HG02885 (cell line): ENCODE results near the gene KDM4E.
"Not testable (repeated sequence)": the region's sequence is repeated elsewhere in the genome, so short reads cannot be mapped to it uniquely, and the experiment has no call there.

Source experiments
- ATAC-seq: cut with Tn5 transposase; IDR thresholded peaks from one replicate; pipeline ENCODE4 v1.9.1; 2021; ENCODE audit warnings: mild to moderate bottlenecking; ENCODE audit not compliant: unreplicated experiment, poor library complexity

KDM4E gene

DNA sequence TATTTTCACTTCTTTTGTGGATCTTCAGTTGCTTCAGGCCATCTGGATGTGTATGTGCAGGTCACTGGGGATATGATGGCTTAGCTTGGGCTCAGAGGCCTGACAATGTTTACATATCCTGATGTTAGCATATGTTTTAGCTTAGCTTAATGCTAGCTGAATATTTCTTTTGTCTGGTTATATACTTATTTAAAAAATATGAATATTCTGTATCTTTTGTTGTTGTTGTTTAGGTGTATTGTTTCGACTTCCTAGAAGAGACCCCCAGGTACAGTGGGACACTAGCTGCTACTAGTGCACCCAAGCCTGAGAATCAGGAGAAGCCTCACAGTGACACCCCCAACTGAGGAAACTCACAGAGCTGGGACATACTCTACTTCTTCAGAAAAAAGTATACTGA lies at the start of gene KDM4E:
KDM4E (plus strand) TSS at position 301 of the 400 bp plus-strand sequence. CDS start 300 bp downstream, outside the sequence.
- ATAC-seq: no peak

DNA sequence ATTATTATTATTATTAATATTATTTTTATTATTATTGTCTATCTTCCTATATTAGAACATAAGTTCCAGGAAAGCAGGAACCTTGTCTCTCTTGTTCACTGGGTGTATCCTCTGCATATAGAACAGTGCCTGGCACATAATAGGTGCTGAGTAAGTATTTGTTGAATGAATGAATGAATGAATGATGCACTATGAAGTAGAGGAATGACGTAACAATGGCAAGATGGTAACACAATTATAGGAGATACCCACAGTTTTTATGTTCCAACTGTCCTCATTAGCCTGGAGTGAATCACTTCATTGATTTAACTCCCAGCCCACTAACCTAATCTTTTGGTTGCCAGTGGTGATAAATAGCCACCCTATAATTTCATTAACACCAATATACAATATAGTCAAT lies 49.5 kb upstream of the KDM4E start:
- ATAC-seq: no peak

DNA sequence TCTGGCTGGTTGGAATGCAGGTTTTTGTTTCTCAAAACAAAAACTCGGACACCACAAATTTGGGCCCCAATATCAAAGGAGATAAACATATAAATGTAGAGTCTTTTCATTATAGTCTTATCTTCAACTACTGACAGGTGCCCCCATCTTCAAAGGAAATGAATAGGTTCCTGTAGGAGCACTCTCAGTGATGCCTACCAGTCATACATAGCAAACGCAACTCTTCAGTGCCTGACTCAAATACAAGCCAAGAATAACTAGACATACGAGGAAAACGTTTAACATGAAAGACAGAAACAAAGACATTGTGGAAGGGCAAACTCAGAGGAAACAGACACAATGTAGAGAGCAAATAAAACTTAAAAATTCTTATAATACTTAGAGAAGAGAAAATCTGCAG lies 37.7 kb upstream of the KDM4E start:
- no peak for ATAC-seq

DNA sequence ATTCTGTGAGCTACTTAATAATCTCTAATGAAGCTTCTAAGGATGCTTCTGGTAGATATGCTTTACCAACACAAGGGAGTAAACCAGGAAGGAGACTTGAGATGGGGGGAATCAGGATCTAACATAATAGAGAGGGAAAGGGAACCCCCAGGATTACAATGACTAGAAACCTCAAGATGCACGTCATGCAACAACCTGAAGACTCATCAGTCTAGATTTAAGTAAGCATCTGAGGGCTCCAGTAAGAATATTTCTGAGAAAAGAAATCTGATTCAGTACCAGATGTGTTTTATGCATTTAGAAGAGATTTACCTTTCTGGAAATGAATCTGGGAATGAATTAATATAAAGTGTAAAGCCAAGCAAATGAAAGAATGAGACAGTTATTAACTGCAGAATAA lies 36.3 kb upstream of the KDM4E start:
- ATAC-seq: no peak

DNA sequence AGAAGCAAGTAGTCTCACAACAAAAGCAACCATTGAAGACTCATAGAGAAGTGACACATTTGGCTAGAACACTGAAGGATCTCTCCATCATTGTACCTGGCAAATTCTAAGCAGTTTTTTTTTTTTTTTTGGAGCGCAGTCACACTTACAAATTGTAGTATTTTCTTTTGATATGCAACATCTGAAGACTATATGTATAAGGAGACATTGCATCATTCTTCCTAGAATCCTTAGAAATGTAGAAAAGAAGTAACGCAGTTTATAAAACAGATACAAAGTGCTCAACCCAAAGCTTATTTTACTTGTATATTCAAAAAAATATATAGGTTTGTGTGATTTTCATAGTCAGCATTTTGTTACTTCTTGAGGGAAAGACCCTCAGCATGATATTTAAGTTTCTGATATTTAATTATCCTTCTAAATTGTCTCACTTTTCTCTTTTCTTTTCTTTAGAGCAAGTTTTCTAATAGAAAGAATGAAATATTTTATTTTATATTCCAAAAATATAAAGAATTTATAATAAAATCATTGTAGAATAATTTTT lies 31.6 kb upstream of the KDM4E start:
- ATAC-seq: no peak

DNA sequence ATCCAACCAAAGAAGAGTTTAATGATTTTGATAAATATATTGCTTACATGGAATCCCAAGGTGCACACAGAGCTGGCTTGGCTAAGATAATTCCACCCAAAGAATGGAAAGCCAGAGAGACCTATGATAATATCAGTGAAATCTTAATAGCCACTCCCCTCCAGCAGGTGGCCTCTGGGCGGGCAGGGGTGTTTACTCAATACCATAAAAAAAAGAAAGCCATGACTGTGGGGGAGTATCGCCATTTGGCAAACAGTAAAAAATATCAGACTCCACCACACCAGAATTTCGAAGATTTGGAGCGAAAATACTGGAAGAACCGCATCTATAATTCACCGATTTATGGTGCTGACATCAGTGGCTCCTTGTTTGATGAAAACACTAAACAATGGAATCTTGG lies 27.6 kb upstream of the KDM4E start:
- ATAC-seq: no peak

DNA sequence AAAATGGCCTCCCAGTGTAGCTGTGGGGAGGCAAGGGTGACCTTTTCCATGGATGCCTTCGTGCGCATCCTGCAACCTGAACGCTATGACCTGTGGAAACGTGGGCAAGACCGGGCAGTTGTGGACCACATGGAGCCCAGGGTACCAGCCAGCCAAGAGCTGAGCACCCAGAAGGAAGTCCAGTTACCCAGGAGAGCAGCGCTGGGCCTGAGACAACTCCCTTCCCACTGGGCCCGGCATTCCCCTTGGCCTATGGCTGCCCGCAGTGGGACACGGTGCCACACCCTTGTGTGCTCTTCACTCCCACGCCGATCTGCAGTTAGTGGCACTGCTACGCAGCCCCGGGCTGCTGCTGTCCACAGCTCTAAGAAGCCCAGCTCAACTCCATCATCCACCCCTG lies 26.8 kb upstream of the KDM4E start:
- ATAC-seq: no peak

DNA sequence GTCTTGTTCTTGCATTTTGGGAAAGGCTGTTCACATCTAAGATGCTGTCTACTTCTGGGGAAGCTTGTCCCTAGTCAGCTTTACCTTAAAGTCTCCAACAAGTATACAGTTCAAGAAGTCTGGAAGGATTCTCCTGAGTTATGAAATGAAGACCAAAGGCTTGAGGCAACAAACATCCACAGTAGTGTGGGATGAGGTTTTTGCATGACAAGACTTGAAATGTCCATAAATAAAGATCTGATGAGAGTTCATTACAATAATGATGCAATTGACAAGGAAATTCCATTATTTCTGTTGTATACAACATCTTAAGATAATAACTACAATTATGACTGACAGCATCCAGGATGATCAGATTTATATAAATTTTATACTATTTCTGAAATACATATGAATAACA lies 21.3 kb upstream of the KDM4E start:
- no peak for ATAC-seq

DNA sequence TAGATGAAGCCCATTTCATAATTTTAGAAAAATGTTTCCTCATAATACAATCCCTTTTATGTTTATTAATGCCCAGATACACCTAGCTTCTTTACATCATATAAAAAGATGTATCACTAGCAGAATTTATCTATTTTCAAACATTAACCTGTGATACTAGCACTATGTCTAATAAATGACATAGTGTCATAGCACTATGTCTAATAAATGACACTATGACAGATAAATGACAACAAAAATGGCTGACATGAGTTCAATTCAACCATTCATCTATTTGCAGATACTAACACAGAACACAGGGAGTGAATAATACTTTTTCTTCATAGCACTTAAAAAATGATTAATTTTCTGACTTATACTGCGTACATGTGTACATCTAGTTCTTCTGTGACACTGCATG lies 19.4 kb upstream of the KDM4E start:
- ATAC-seq: no peak

DNA sequence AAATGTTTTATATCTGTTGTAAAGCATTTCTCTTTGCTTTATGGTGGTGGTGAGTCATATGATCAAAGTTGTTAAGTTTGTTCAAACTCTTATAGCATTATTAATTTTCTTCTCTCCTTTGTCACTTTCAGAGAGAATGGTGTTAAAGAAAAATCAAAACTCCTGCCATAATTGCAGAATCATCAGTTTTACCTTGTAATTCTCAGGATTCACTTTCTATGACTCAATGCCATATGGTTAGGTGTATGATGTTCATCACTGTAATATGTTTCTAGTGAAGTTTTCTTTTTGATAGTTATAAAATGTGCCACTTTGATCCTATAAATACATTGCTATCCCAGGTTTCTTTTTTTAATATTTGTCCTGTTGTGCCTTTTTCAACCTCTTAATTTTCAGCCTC lies 13.7 kb upstream of the KDM4E start:
- ATAC-seq: no peak

DNA sequence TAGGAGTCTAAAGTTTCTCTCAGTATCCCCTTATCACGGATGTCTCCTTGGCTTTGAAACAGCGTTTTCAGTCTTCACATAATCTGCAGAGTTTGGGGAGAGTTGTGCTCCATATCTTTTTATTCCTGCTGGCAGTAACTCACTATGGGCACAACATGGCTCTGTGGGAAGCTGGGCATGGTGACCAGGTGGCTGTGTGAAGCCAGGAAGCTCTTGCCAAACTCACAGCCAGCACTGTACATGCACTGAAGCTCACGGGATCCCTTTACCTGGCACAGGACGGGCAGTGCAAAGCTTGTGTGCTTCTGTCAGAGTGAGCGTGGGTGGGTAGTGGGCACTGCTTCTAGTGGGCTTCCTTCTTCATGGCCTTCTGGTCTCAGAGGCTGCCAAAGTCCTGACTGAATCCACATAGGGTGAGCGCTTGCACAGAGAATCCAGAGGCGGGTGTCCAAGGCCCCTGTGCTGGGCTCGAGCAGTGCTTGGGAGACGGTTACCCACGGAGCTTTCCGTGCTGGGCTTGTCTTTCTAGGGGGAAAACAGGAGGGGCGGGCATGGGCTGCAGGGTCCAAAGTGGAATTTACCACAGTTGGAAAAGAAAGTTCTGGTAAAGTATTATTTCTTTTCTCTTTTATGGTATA lies 10.8 kb upstream of the KDM4E start:
- no peak for ATAC-seq

DNA sequence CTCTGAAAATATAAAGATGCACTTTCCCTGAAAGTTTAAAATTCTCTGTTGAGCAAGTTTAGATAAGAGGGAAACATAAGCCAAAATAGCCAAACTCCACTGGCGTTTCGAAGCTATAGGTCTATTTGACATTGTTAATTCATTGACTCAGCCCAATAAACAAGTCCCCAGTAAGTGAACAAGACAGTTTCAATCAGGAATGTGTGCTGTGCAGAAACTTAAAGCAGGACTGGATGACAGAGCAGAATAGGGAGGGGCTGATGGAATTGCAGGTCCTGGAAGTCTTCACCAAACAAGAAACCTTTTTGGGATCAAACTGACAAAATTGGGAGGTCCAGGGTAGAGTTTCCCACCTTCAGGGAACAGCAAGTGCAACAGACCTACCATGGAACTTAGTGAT lies 8.9 kb upstream of the KDM4E start:
- ATAC-seq: no peak

DNA sequence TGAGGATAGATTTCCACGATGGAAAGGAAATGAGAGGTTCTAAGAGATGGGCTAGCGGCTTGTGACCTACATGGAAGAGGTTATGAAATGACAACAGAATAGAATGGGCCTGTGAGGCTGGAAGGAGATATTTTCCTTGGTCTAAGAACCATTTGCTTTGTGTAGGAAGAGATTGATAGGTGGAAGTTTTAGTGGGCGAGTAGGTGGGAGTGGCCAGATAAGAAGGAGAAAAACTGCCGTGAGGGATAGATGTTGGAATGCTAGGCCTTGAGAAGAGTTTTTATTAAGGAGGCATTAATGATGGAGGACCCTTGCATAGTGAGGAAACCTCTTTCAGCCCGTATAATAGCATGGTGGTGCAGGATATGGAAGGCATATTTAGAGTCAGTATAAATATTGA lies 3.6 kb upstream of the KDM4E start:
- not testable (repeated sequence) for ATAC-seq

DNA sequence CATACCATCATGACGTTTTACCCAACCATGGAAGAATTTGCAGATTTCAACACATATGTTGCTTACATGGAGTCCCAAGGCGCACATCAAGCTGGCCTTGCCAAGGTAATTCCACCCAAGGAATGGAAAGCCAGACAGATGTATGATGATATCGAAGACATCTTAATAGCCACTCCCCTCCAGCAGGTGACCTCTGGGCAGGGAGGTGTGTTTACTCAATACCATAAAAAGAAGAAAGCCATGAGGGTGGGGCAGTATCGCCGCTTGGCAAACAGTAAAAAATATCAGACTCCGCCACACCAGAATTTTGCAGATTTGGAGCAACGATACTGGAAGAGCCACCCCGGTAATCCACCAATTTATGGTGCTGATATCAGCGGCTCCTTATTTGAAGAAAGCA lies 536 bp downstream of the KDM4E start:
- ATAC-seq: not testable (repeated sequence)

DNA sequence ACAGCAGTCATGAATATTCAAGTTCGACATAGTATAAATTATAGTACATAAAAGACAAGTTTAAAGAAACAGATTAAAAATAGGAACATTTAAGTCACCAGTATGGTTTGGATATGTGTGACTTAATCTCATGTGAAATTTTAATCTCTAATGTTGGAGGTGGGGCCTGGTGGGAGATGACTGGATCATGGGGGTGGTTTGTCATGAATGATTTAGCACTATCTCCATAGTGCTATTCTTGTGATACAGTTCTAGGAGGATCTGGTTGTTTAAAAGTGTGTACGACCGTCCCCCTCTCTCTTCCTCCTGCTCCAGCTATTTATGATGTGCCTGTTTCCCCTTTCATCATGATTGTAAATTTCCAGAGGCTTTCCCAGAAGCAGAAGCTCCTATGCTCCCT lies 3.3 kb downstream of the KDM4E start:
- no peak for ATAC-seq

DNA sequence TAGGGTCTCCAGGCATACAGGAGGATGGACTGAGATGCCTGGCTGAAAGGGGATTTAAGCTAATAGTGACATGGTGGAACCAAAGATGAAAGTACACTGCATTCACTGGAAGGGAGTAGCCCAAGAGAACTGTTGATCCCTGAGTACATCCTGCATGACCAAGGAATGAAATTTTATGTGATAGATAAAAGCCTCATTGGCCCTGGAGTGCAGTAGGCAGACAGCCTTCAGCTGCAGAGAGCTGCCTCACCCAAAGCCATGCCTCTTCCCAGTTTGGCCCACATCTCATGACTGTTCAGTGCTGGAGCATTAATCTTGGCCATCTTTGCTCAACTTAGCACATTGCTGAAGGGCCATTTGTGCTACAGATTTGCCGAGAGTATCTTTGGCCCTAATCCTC lies 8.0 kb downstream of the KDM4E start:
- ATAC-seq: no peak

DNA sequence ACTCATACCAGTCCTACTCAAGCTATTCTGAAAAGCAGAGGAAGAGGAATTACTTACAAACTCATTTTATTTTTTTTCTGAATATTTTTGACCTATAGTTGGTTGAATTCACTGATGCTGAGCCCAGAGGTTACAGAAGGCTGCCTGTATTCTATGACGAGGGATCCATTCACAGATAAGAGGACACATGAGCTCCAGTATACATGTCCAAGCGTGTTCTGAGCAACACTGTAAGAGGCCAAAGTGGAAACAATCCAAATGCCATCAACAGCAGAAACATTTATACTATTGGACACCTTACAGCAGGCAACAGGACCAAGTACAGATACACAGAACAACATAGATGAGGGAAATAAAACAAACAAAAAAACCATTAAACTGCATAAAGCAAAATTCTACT lies 10.3 kb downstream of the KDM4E start:
- no peak for ATAC-seq

DNA sequence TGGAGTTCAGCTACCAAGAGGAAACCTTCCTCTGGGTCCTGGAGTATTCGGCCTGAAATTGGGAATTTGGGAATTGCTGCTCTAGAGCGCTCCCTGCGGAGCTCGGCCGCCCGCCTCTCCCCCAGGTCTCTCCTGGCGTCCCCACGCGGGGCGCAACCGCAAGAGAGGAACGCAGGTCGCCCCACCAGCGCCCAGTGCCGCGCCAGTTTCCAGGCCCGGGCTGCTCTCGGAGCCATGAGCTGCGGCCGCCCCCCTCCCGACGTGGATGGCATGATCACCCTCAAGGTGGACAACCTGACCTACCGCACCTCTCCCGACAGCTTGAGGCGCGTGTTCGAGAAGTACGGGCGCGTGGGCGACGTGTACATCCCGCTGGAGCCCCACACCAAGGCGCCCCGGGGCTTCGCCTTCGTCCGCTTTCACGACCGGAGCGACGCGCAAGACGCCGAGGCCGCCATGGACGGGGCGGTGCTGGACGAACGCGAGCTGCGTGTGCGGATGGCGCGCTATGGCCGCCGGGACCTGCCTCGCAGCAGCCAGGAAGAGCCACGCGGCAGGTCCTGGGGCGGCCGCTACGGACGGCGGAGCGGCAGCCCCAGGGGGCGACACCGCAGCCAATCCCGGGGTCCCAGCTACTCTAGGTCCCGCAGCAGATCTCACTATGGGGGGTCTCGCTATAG lies 12.4 kb downstream of the KDM4E start:
- ATAC-seq: not testable (repeated sequence)

DNA sequence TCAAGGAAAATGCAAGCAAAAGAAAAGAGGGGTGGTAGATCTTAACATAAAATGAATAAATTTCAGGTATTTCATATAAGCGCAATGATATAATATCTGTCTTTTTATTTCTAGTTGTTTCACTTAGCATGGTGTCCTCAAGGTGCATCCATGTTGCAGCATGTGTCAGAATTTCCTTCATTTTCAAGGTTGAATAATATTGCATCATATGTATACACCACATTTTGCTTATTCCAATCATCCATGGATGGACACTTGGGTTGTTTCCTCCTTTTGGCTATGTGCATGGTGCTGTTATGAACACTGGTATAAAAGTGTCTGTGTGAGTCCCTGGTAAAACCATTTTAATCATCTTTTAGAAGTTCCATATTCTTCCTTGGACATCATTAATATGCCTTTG lies 17.2 kb downstream of the KDM4E start:
- ATAC-seq: no peak

DNA sequence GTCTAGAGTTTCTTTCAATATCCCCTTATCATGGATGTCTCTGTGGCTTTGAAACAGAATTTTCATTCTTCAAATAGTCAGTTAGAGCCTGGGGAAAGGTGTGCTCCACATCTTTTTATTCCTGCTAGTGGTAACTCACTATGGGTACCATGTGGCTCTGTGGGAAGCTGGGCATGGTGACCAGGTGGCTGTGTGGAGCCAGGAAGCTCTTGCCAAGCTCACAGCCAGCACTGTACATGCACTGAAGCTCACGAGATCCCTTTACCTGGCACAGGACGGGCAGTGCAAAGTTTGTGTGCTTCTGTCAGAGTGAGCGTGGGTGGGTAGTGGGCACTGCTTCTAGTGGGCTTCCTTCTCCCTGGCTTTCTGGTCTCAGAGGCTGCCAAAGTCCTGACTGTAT lies 17.8 kb downstream of the KDM4E start:
- ATAC-seq: no peak

DNA sequence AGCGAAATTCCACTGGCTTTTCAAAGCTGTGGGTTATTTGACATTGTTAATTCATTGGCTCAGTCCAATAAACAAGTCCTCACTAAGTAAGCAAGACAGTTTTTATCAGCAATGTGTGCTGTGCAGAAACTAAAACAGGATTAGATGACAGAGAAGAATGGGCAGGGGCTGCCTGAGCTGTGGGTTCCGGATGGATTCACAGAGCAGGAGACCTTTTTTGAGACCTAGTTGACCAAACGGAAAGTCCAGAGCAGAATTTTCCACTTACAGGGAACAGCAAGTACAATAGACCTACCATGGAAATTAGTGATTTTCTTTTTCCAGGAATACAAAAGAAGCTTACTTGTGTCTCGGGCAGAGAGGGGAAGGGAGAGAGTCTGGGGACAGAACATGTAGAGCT lies 19.0 kb downstream of the KDM4E start:
- ATAC-seq: no peak

DNA sequence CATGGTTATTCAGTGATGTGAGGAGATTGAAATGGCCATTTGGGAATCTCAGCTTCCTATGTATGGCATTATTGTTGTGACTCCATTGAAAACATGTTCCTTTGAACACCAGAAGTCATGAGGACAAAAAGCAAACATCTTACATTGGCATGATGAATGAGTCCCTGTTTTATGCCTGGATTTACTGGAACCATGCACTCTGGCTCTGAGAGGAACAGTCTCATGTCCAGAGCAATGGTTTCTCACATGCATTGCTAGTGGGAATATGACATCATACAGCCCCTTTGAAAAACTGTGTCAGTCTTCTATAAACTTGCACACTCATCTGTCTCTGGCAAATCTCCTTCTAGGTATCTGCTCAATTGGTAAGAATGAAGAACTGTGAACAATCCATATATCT lies 20.8 kb downstream of the KDM4E start:
- no peak for ATAC-seq
